Keratinocyte (primary cell): ENCODE measurements around the gene TSR3. TPM values are rescaled to one million over a fixed set of nuclear protein-coding genes. Genes with fewer than 3 reads are reported as not detected.

Experiments used
- DNase-seq: peaks from one replicate; pipeline ENCODE4 v3.0.0-alpha.2; 2011; ENCODE audit warnings: low read depth, missing footprints, low spot score
- FAIRE-seq: peaks from 2 replicates; lab custom pipeline; 2011; peaks lifted over from hg19 to GRCh38; lab: Jason Lieb, UNC
- H2AFZ ChIP-seq: 2 replicates; pipeline ENCODE4 v1.6.0; 2012; ENCODE audit warnings: low read length, control low read depth, inconsistent platforms; ENCODE audit not compliant: control insufficient read depth
- H3K27ac ChIP-seq: 2 replicates; pipeline ENCODE4 v1.5.1; 2011; ENCODE audit warnings: low read length; ENCODE audit not compliant: control insufficient read depth, insufficient read depth
- H3K27me3 ChIP-seq: 3 replicates; pipeline ENCODE4 v1.6.0; 2011; ENCODE audit warnings: low read length; ENCODE audit not compliant: control insufficient read depth, insufficient read depth; ENCODE audit errors: extremely low read depth
- H3K36me3 ChIP-seq, 2 experiments: 2 replicates in 1 of 2; 3 replicates in 1 of 2; pipeline ENCODE4 v1.5.1; 2011; ENCODE audit warnings: low read length in 2 of 2, mild to moderate bottlenecking in 1 of 2; ENCODE audit not compliant: control insufficient read depth in 2 of 2, insufficient read depth in 2 of 2; ENCODE audit errors: extremely low read depth in 1 of 2
- H3K4me1 ChIP-seq: 3 replicates; pipeline ENCODE4 v1.5.1; 2011; ENCODE audit warnings: low read length; ENCODE audit not compliant: control insufficient read depth, insufficient read depth; ENCODE audit errors: extremely low read depth
- H3K4me2 ChIP-seq: 3 replicates; pipeline ENCODE4 v1.6.0; 2011; ENCODE audit warnings: low read depth, low read length; ENCODE audit not compliant: control insufficient read depth, insufficient read depth; ENCODE audit errors: extremely low read depth
- H3K4me3 ChIP-seq, 3 experiments: fragments of 200-600 bp in 1 of 3; sonication (generic) in 1 of 3; 2 replicates in 2 of 3; 3 replicates in 1 of 3; pipeline ENCODE4 v1.5.1; 2011 to 2016; ENCODE audit warnings: low read length in 3 of 3, mild to moderate bottlenecking in 3 of 3, control low read depth in 2 of 3, inconsistent platforms in 1 of 3, low read depth in 1 of 3, mixed read lengths in 1 of 3, mixed run types in 1 of 3, moderate library complexity in 1 of 3; ENCODE audit not compliant: control insufficient read depth in 2 of 3, insufficient read depth in 2 of 3; ENCODE audit errors: extremely low read depth in 1 of 3
- H3K79me2 ChIP-seq: 2 replicates; pipeline ENCODE4 v1.6.0; 2012; ENCODE audit warnings: low read length; ENCODE audit not compliant: control insufficient read depth, insufficient read depth
- H3K9ac ChIP-seq: 3 replicates; pipeline ENCODE4 v1.6.0; 2011; ENCODE audit warnings: low read length; ENCODE audit not compliant: control insufficient read depth, insufficient read depth; ENCODE audit errors: extremely low read depth
- H3K9me1 ChIP-seq: 3 replicates; pipeline ENCODE4 v1.6.0; 2011; ENCODE audit warnings: low read length; ENCODE audit not compliant: control insufficient read depth, insufficient read depth; ENCODE audit errors: extremely low read depth
- H3K9me3 ChIP-seq: 2 replicates; pipeline ENCODE4 v1.5.1; 2012; ENCODE audit warnings: low read depth, low read length; ENCODE audit not compliant: control insufficient read depth
- H4K20me1 ChIP-seq: 3 replicates; pipeline ENCODE4 v1.6.0; 2011; ENCODE audit warnings: low read length; ENCODE audit not compliant: control insufficient read depth, insufficient read depth; ENCODE audit errors: extremely low read depth
- EZH2 ChIP-seq: IDR thresholded peaks from one replicate; pipeline ENCODE4 v1.6.1; 2012; ENCODE audit warnings: inconsistent platforms, mild to moderate bottlenecking, low read length, moderate library complexity
- dilution Hi-C: fragments of 300-500 bp; cut with MboI; formaldehyde crosslinking; loops from one replicate; pipeline ENCODE4 v1.7.0; 2020; ENCODE audit warnings: low sequenced_read_pairs; ENCODE audit not compliant: extremely low pct_ligation_motif_present
- polyA plus RNA-seq, 5 experiments: library from polyadenylated mRNA; depleted of rRNA in 3 of 5; stranded (reverse) in 3 of 5; stranded (forward) in 1 of 5; unstranded in 1 of 5; fragments of >200 nt; gene quantifications; 1 replicate in 1 of 5; 2 replicates in 3 of 5; 3 replicates in 1 of 5; pipeline versions ENCODE4 v1.2.1 to v1.2.3, GENCODE V29; 2011 to 2012; ENCODE audit warnings: missing spikeins in 2 of 5, low read depth in 1 of 5, low replicate concordance in 1 of 5
- TF ChIP-seq, protein P1 (sequence below), 3 experiments: IDR thresholded peaks in 1 of 3; conservative IDR thresholded peaks in 1 of 3; optimal IDR thresholded peaks in 1 of 3; 2 replicates in 2 of 3; 3 replicates in 1 of 3; pipeline versions ENCODE3 to v1.5.1; 2011; ENCODE audit warnings: low read length in 3 of 3, mild to moderate bottlenecking in 3 of 3, moderate library complexity in 2 of 3, control low read depth in 1 of 3, inconsistent platforms in 1 of 3; ENCODE audit not compliant: insufficient read depth in 2 of 3; ENCODE audit errors: extremely low read depth in 1 of 3

The TSR3 gene
- polyA plus RNA-seq, 1 donor (not counting 4 experiments of a cell fraction or from before 2014, with no cell fraction given): 33.0 TPM

- Histone ChIP-seq H3K4me1 (peaks cover 9% of the 10 kb centered on the region), H3K36me3 (no peaks in the 10 kb centered on the region), H3K79me2 (no peaks in the 10 kb centered on the region), H3K9me3 (no peaks in the 10 kb centered on the region), H3K27ac (no peak overlapping the region), H4K20me1 (peaks cover 5% of the 10 kb centered on the region), H3K9me1 (no peaks in the 10 kb centered on the region), H3K9ac (no peak overlapping the region), H3K4me2 (no peak overlapping the region), H3K4me3 (no peak overlapping the region), H2AFZ (no peak overlapping the region), H3K27me3 (peaks cover 56% of the 10 kb centered on the region)
- FAIRE-seq (no peak), DNase-seq (no peak)
- TF ChIP-seq EZH2: no peak
- TF ChIP-seq, protein P1, sequence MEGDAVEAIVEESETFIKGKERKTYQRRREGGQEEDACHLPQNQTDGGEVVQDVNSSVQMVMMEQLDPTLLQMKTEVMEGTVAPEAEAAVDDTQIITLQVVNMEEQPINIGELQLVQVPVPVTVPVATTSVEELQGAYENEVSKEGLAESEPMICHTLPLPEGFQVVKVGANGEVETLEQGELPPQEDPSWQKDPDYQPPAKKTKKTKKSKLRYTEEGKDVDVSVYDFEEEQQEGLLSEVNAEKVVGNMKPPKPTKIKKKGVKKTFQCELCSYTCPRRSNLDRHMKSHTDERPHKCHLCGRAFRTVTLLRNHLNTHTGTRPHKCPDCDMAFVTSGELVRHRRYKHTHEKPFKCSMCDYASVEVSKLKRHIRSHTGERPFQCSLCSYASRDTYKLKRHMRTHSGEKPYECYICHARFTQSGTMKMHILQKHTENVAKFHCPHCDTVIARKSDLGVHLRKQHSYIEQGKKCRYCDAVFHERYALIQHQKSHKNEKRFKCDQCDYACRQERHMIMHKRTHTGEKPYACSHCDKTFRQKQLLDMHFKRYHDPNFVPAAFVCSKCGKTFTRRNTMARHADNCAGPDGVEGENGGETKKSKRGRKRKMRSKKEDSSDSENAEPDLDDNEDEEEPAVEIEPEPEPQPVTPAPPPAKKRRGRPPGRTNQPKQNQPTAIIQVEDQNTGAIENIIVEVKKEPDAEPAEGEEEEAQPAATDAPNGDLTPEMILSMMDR (optimal IDR thresholded peaks at IDR 0.05 in 1 of 3, IDR thresholded peaks at IDR 0.05 in 1 of 3, conservative IDR thresholded peaks at IDR 0.05 in 1 of 3; ENCODE audit: extremely low read depth in 1 of 3, insufficient read depth in 2 of 3, low read length in 3 of 3): no peak
- dilution Hi-C loops: no loop called here
Observed at GRCh38 chr16:1338855-1339675, 12.6 kb downstream of the TSR3 start.

DNA sequence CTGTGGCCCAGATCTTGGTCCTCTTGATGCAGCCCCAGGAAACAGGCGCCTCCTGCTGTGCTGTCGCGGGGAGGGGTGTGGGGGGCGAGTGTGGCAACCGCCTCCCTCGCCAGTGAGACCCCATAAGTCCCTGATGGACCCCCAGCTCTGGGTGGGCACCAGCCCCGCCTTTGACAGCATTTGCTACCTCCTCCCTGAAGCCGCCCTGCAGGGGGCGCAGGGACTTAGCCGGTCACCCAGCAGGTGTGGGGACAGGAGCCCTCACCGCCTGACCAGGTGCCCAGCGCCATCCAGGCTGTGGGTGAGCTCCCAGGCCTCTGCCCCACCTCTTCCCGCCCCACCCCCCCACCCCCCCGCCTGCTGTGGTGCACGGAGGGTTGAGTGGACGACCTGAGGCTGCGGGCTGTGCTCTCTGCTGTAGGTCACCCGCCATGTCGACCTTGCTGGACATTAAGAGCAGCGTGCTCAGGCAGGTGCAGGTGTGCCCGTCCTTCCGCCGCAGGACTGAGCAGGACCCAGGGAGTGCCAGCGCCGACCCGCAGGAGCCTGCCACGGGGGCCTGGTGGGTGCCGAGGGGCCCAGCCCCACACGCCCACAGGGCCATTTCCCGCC lies 13.5 kb downstream of the TSR3 start:
- dilution Hi-C loops: no loop called here
- Histone ChIP-seq H3K27me3 (peaks cover 58% of the 10 kb centered on the region), H3K36me3 (no peaks in the 10 kb centered on the region), H3K9ac (no peak overlapping the region), H3K27ac (no peak overlapping the region), H3K4me3 (no peak overlapping the region), H4K20me1 (peaks cover 5% of the 10 kb centered on the region), H3K4me1 (peaks cover 6% of the 10 kb centered on the region), H3K9me1 (no peaks in the 10 kb centered on the region), H3K4me2 (no peak overlapping the region), H3K79me2 (no peaks in the 10 kb centered on the region), H3K9me3 (no peaks in the 10 kb centered on the region), H2AFZ (no peak overlapping the region)
- DNase-seq (no peak), FAIRE-seq (no peak)
- TF ChIP-seq EZH2: no peak
- TF ChIP-seq, protein P1 (optimal IDR thresholded peaks at IDR 0.05 in 1 of 3, IDR thresholded peaks at IDR 0.05 in 1 of 3, conservative IDR thresholded peaks at IDR 0.05 in 1 of 3; ENCODE audit: extremely low read depth in 1 of 3, insufficient read depth in 2 of 3, low read length in 3 of 3): peak; percentile 19 to 64 (median 50)
